ENCODE results near the gene EVI5L. TPM values are rescaled to one million over a fixed set of nuclear protein-coding genes. Genes with fewer than 3 reads are reported as not detected.
"Not testable (repeated sequence)": the region's sequence is repeated elsewhere in the genome, so short reads cannot be mapped to it uniquely, and the experiment has no call there.

EVI5L gene
- total RNA-seq, 4 donors from 2014 or later, result 8.3 to 15.5 (median 11.9) TPM

DNA sequence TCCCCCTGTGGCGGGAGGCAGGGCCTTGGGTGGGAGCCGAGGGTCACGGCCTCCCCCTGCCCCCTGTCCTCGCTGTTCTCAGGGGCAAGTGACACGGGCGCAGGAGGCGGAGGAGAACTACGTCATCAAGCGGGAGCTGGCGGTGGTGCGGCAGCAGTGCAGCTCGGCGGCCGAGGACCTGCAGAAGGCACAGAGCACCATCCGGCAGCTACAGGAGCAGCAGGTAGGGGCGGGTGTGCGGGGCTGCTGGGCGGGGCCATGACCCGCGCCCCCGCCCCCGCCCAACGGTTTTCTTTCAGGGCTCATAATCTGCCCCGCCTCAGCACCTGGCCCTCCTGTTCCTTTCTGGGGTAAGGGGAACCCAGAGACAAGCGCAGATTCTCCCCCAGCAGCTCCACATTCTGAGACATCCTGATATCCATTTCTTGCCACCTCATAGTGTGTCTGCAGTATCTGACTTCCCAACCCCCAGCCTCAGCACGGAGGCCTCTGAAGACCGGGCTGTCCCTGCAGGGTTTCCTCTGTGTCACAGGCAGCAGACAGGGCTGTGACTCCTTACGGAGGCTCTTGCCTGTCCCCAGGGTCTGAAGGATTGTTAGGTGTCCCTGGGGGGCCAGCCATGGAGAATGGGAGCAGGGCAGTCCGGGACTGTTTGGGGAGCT, 28.2 kb downstream of the EVI5L start:
- Histone ChIP-seq H3K4me1 (peaks cover 12 to 36% (median 19%) of the 10 kb centered on the region in 3 donors), H3K36me3 (peaks cover 0 to 25% (median 0%) of the 10 kb centered on the region in 3 donors), H3K27ac (no peak overlapping the region), H3K27me3 (peaks cover 0 to 76% (median 0%) of the 10 kb centered on the region in 4 donors), H3K9me3 (no peaks in the 10 kb centered on the region), H3K4me3 (no peak overlapping the region)
- WGBS, 2 donors, result 47% methylated on average over 15 of the region's 29 CpGs; no CpG with 5 or more reads in 1 of the 2 donors
- no peak for TF ChIP-seq POLR2A (IDR thresholded peaks at IDR 0.05)
- TF ChIP-seq, protein P1, sequence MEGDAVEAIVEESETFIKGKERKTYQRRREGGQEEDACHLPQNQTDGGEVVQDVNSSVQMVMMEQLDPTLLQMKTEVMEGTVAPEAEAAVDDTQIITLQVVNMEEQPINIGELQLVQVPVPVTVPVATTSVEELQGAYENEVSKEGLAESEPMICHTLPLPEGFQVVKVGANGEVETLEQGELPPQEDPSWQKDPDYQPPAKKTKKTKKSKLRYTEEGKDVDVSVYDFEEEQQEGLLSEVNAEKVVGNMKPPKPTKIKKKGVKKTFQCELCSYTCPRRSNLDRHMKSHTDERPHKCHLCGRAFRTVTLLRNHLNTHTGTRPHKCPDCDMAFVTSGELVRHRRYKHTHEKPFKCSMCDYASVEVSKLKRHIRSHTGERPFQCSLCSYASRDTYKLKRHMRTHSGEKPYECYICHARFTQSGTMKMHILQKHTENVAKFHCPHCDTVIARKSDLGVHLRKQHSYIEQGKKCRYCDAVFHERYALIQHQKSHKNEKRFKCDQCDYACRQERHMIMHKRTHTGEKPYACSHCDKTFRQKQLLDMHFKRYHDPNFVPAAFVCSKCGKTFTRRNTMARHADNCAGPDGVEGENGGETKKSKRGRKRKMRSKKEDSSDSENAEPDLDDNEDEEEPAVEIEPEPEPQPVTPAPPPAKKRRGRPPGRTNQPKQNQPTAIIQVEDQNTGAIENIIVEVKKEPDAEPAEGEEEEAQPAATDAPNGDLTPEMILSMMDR (IDR thresholded peaks at IDR 0.05), result no peak
- intact Hi-C loops (cut with DNase I), result loop anchor here (10.0 kb wide), 1 partner anchor 47 kb away; the partner anchor contains the start of gene MAP2K7
- no peak for DNase-seq

DNA sequence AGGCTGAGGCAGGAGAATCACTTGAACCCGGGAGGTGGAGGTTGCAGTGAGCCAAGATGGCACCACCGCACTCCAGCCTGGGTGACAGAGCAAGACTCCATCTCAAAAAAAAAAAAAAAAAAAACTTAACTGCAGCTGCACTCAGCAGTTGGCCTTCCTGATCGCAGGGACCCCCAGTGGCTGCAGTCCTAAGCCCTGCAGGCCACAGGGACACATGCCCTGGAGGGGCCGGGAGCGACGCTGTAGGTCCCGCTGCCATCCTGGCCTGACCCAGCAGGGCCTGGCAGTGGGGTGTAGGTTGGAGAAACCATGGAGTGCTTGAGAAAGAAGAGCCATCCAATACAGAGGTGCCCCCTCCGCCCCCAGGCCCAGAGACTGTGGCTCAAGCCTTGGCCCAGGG, 29.1 kb downstream of the EVI5L start:
- H3K27ac ChIP-seq, H3K4me3 ChIP-seq, DNase-seq, H3K9me3 ChIP-seq: not testable (repeated sequence)
- Histone ChIP-seq H3K27me3 (peaks cover 0 to 84% (median 0%) of the 10 kb centered on the region in 4 donors), H3K4me1 (peaks cover 9 to 35% (median 16%) of the 10 kb centered on the region in 3 donors), H3K36me3 (peaks cover 0 to 25% (median 0%) of the 10 kb centered on the region in 3 donors)
- WGBS, 2 donors, result 85 to 92% methylated on average over 4 to 8 of the region's 8 CpGs
- intact Hi-C loops (cut with DNase I), result loop anchor here (10.0 kb wide), 1 partner anchor 46 kb away; the partner anchor contains the start of gene MAP2K7

DNA sequence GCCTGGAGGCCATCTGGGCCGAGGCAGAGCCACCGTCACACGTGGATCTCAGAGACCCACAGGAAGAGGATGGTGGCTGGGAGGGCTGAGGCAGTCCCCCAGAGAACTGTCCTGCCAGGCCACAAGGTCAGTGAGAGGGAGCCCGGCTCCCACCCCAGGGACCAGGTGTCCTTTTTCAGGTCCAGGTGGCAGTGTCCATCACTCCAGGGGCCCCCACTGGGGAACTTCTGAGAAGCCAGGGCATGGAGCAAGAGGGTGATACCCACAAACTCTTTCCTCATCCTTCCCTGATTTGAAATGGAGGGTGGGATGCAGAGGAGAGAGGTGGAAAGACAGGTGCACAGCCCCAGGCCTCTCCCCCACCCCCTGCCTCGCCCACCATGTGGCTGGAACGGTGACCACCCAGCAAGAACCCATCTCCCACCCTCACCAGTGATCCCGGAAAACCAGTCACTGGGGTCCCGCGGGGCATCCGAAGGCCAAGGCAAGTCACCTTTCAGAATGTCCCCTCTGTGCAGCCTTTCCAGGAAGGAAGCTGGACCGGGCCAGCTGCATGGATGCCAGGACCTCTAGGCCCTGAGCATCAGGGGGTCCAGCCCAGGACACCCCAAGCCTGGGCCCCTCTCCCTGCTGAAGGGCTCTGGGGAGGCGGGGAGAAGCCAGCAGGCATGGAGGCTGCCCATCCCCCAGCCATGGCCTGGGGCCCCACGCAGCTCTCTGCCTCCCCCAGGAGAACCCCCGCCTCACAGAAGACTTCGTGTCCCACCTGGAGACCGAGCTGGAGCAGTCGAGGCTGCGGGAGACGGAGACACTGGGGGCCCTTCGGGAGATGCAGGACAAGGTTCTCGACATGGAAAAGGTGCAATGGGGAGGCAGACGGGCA, 30.1 kb downstream of the EVI5L start:
- H3K4me3 ChIP-seq, result no peak overlapping the region
- no peaks in the 10 kb centered on the region for H3K9me3 ChIP-seq
- no peak overlapping the region for H3K27ac ChIP-seq
- peaks cover 0 to 90% (median 0%) of the 10 kb centered on the region in 4 donors for H3K27me3 ChIP-seq
- H3K4me1 ChIP-seq, result peaks cover 9 to 45% (median 16%) of the 10 kb centered on the region in 3 donors
- intact Hi-C loops (cut with DNase I), result loop anchor here (10.0 kb wide), 1 partner anchor 45 kb away; the partner anchor contains the start of gene MAP2K7
- H3K36me3 ChIP-seq, result peaks cover 0 to 25% (median 0%) of the 10 kb centered on the region in 3 donors
- no peak for DNase-seq
- no peak for TF ChIP-seq POLR2A (IDR thresholded peaks at IDR 0.05)
- TF ChIP-seq, protein P1 (IDR thresholded peaks at IDR 0.05), result no peak
- 94% methylated on average over 9 of the region's 22 CpGs; no CpG with 5 or more reads in 1 of the 2 donors for WGBS, 2 donors

DNA sequence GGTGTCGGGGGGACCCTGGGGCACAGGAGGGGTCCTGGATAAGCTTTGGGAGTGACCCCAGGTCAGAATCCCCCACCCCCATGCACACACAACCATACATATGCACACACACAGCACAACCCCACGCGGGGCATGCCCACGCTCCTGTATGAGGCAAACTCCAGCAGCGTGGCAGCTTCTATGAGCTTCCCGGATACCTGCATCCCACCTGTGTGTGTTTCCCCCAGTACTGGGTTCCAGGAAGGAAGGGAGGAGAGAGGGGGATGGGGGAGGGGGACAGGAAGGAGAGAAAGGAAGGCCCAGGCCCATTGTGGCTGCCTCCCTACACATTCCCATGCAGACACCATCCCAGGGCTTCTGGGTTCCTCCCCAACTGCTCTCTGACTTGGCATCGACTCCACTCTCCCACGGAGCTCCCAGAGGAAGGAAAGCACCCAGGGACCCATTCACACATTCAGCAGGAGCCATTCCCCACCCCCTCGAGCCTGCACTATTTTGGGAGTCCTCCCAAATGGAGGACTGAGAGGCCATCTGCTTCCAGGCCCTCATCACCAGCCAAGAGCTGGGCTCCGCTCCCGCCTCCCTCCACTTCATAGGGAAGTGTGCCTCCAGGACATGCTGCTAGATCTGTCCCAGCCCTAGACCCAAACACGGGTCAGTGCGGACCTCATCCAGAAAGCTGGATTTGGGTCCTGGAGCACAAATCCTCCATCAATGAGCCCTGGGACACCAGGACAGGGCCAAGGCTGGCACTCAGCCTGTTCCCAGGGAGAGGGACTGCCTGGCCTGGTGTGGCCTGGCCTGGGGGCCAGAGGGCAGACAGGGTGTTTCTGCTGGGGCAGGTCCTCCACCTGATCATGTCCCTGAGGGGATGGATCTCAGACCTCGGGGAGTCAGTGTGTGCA, 30.9 kb downstream of the EVI5L start:
- no peak overlapping the region for H3K27ac ChIP-seq
- no peak for TF ChIP-seq POLR2A (IDR thresholded peaks at IDR 0.05)
- TF ChIP-seq, protein P1 (IDR thresholded peaks at IDR 0.05), result no peak
- H3K4me1 ChIP-seq, result peaks cover 13 to 54% (median 16%) of the 10 kb centered on the region in 3 donors
- no peaks in the 10 kb centered on the region for H3K9me3 ChIP-seq
- WGBS, 2 donors, result 66 to 67% methylated on average over 3 to 7 of the region's 14 CpGs
- peaks cover 0 to 96% (median 0%) of the 10 kb centered on the region in 4 donors for H3K27me3 ChIP-seq
- H3K4me3 ChIP-seq, result no peak overlapping the region
- intact Hi-C loops (cut with DNase I), result no loop called here
- peaks cover 0 to 25% (median 0%) of the 10 kb centered on the region in 3 donors for H3K36me3 ChIP-seq
- DNase-seq, result no peak
